SJCRH30 (cell line): ENCODE measurements around the gene PABPC3. TPM values are rescaled to one million over a fixed set of nuclear protein-coding genes. Genes with fewer than 3 reads are reported as not detected.

Source experiments
- DNase-seq, 2 experiments: peaks; one replicate each; pipeline ENCODE4 v3.0.0-alpha.2; 2015 to 2020
- H3K27ac ChIP-seq: fragments of 250-450 bp; sonication (Bioruptor Pico); 2 replicates; pipeline ENCODE4 v1.5.1; 2020; ENCODE audit warnings: mild to moderate bottlenecking, moderate library complexity
- H3K27me3 ChIP-seq: fragments of 250-450 bp; sonication (Bioruptor Pico); 2 replicates; pipeline ENCODE4 v1.5.1; 2020; ENCODE audit warnings: mild to moderate bottlenecking, moderate library complexity
- H3K36me3 ChIP-seq: fragments of 250-450 bp; sonication (Bioruptor Pico); 2 replicates; pipeline ENCODE4 v1.5.1; 2020; ENCODE audit warnings: mild to moderate bottlenecking, moderate library complexity
- H3K4me1 ChIP-seq: fragments of 250-450 bp; sonication (Bioruptor Pico); 2 replicates; pipeline ENCODE4 v1.5.1; 2020; ENCODE audit warnings: mild to moderate bottlenecking, moderate library complexity
- H3K4me3 ChIP-seq: fragments of 250-450 bp; sonication (Bioruptor Pico); 2 replicates; pipeline ENCODE4 v1.5.1; 2020; ENCODE audit warnings: mild to moderate bottlenecking, moderate library complexity
- H3K9me3 ChIP-seq: fragments of 250-450 bp; sonication (Bioruptor Pico); replicated peaks from 2 replicates; pipeline ENCODE4 v1.5.1; 2020; ENCODE audit warnings: mild to moderate bottlenecking, moderate library complexity
- total RNA-seq: library from RNA; depleted of rRNA; stranded (reverse); fragments of >200 nt; shearing (Covaris generic); gene quantifications from 2 replicates; pipeline ENCODE4 v1.2.3, GENCODE V29; 2014; rRNA removed

The PABPC3 gene
- total RNA-seq, 1 experiment from 2014 or later = 0.14 TPM

DNA sequence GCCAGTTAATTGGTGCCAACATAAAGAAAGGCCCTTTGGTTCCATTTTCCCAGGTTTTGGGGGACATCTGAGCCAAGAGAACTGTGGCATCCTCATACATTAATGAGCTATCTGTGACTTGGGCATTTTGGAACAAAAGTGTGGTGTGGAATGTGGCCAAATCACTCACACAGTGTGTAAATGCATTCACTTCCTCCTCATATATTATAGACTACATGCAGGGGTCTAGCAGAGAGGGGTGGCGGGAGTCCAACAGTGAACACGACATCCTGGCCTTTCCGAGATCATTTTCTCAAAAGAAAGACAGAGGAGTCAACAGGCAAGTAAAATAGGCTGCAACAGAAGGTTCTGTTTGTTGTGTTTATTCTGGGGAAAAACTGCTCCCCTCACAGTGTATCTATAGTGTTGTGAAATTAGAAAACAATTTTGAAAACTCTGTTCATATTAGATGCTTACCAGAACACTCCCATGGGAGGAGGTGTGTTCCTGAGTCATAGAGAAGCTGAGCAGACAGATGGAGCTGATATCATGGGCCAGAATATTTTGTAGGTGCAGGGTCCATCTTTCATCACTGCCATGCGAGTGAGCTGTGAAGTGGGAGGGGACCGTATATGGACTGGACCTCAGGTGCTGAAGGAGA lies 36.9 kb downstream of the PABPC3 start:
- no peak overlapping the region for H3K4me3 ChIP-seq
- peaks cover 5% of the 10 kb centered on the region; the same call in 1 of the 2 replicates for H3K27me3 ChIP-seq
- no peak overlapping the region for H3K27ac ChIP-seq
- H3K4me1 ChIP-seq = no peaks in the 10 kb centered on the region
- H3K36me3 ChIP-seq = no peaks in the 10 kb centered on the region
- H3K9me3 ChIP-seq = no peaks in the 10 kb centered on the region
- DNase-seq = no peak

GRCh38 chr13:25135896-25136295 lies 40.0 kb downstream of the PABPC3 start:
- H3K27ac ChIP-seq = no peak overlapping the region
- peaks cover 5% of the 10 kb centered on the region; the same call in 1 of the 2 replicates for H3K27me3 ChIP-seq
- no peaks in the 10 kb centered on the region for H3K9me3 ChIP-seq
- H3K4me3 ChIP-seq = no peak overlapping the region
- H3K36me3 ChIP-seq = no peaks in the 10 kb centered on the region
- DNase-seq = no peak
- no peaks in the 10 kb centered on the region for H3K4me1 ChIP-seq

GRCh38 chr13:25136880-25137787 lies 41.2 kb downstream of the PABPC3 start:
- H3K27ac ChIP-seq = no peak overlapping the region
- no peaks in the 10 kb centered on the region for H3K36me3 ChIP-seq
- peaks cover 5% of the 10 kb centered on the region; the same call in 1 of the 2 replicates for H3K27me3 ChIP-seq
- H3K9me3 ChIP-seq = no peaks in the 10 kb centered on the region
- DNase-seq = no peak
- no peak overlapping the region for H3K4me3 ChIP-seq
- H3K4me1 ChIP-seq = no peaks in the 10 kb centered on the region

DNA sequence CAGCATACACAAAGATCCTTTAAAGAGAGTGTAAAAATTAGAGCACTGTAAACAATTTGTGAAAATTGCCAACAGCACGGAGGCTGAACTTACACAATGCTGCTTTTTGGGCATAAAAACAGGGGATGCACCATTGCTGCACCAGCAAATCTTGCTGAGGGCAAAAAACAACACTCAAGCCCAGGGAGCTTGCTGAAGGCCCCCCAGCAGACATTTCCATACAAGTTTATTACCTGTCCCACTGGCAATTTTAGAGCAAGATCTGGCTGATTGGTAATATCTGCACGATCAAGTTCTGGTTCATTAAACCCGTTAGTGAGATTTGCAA lies 41.8 kb downstream of the PABPC3 start:
- Histone ChIP-seq H3K36me3 (no peaks in the 10 kb centered on the region), H3K4me1 (no peaks in the 10 kb centered on the region), H3K27me3 (peaks cover 5% of the 10 kb centered on the region; the same call in 1 of the 2 replicates), H3K9me3 (no peaks in the 10 kb centered on the region), H3K27ac (no peak overlapping the region), H3K4me3 (no peak overlapping the region)
- no peak for DNase-seq

- Histone ChIP-seq H3K9me3 (no peaks in the 10 kb centered on the region), H3K27me3 (peaks cover 2% of the 10 kb centered on the region; the same call in 1 of the 2 replicates), H3K36me3 (no peaks in the 10 kb centered on the region), H3K4me3 (no peak overlapping the region), H3K4me1 (no peaks in the 10 kb centered on the region), H3K27ac (no peak overlapping the region)
- no peak for DNase-seq
These were observed 45.1 kb downstream of the PABPC3 start for GRCh38 chr13:25141042-25141441.

DNA sequence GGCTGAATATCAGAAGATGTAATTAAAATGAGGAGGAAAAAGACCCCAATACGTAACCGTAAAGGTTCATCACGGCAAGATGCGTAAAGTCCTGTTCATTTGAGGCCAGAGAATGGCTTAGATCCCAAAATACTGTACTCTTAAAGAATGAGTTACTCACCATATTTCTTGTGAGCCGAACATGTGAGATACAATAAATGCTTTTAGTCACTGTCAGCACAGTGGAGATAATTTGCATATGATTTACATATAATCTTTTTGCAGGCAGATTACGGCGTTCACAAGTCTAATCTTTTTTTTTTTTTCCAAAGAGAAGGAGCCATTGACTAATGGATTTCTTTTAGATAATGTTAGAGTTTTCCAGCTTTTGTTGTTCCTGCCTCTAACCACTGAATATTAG lies 47.8 kb downstream of the PABPC3 start:
- Histone ChIP-seq H3K4me1 (no peaks in the 10 kb centered on the region), H3K9me3 (0 out of 2 replicates have a peak, but pooled peaks cover 3% of the 10 kb centered on the region), H3K27ac (no peak overlapping the region), H3K4me3 (no peak overlapping the region), H3K27me3 (peaks cover 2% of the 10 kb centered on the region; the same call in 1 of the 2 replicates), H3K36me3 (no peaks in the 10 kb centered on the region)
- no peak for DNase-seq

DNA sequence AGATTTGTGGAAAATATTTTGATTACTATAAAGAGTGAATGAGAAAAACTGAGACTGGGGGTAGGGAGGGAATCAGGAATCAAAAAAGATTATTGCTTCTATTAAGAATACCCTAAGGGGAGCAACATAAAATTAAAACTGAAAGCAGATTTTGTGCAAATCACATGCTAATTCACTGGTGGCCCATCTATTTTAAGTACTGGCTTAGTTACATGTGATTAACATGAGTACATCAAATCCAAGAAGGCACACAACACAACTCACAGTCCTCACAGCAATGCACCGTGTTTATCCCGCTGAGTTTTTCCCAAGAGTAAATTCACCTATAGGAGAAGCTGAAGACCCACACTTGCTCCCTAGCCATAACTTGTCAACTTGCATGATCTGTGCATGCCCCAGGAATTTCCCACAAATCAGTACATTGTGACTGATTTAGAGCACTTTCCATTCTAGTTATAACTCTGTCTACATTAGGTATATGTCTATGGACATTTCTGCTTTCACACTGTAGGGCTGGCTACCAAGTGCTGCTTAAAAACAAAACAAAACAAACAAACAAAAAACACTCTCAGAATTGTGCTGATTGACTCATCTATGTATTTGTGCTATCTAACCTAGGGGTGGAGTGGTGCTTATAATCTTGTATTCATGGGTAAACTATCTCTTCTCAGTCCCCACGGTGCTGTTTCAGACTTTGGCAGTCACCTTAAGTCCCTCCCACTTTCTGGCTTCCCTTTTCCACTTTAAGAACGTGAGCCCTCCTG lies 51.9 kb downstream of the PABPC3 start:
- Histone ChIP-seq H3K36me3 (no peaks in the 10 kb centered on the region), H3K9me3 (0 out of 2 replicates have a peak, but pooled peaks cover 3% of the 10 kb centered on the region), H3K27ac (no peak overlapping the region), H3K27me3 (peaks cover 15% of the 10 kb centered on the region), H3K4me3 (no peak overlapping the region), H3K4me1 (no peaks in the 10 kb centered on the region)
- no peak for DNase-seq

- Histone ChIP-seq H3K9me3 (0 out of 2 replicates have a peak, but pooled peaks cover 3% of the 10 kb centered on the region), H3K4me1 (no peaks in the 10 kb centered on the region), H3K36me3 (no peaks in the 10 kb centered on the region), H3K4me3 (no peak overlapping the region), H3K27me3 (peaks cover 20% of the 10 kb centered on the region), H3K27ac (no peak overlapping the region)
- DNase-seq = no peak
These were observed 52.5 kb downstream of the PABPC3 start for GRCh38 chr13:25148402-25148771.

Other genes with a start within 250 kb of the PABPC3 start
- gene AMER2, start 76.2 kb downstream of the PABPC3 start, total RNA-seq = not detected in 2 replicates
- gene MTMR6, start 191.4 kb downstream of the PABPC3 start, total RNA-seq = 23.1 and 24.8 TPM in 2 replicates
- gene NUP58, start 205.5 kb downstream of the PABPC3 start, total RNA-seq = 109 and 124 TPM in 2 replicates